ENCODE measurements around the gene HK1. TPM values are rescaled to one million over a fixed set of nuclear protein-coding genes. Genes with fewer than 3 reads are reported as not detected.

HK1 gene
- total RNA-seq, 1 donor from 2014 or later, result 95.0 TPM

DNA sequence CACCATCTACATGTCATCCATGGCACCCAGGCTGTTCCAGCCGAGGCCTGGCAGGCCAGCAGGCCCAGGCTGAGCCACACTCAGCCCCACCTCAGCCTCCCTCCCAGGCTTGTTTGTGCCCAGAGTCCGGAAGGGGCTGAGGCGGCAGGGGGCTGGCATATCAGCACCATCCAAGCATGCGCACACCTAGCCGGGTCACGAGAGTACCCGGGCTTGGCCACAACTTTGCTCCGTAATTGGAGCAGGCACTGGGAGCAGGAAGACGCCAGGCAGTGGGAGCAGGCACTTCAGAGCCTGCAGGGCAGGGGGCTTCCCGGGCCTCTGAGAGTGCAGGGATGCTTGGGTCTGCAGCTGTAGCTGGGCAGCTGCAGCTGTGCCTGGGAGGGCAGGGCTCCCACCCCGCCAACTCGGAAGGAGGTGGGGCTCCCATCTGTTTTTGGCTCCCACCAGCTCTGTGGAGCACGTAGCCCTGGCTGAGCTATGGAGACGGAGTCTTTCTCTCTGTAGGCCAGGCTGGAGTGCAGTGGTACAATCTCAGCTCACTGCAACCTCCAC is 157.7 kb downstream of the HK1 start:
- no peaks in the 10 kb centered on the region for H3K36me3 Mint-ChIP-seq (ENCODE audit: low read depth, unreplicated experiment)
- Histone ChIP-seq H4K20me1 (ENCODE audit: insufficient read depth, low read length) (no peaks in the 10 kb centered on the region), H3K9me3 (ENCODE audit: insufficient read depth, low read depth, low read length) (no peaks in the 10 kb centered on the region), H3K27ac (ENCODE audit: low read depth, low read length) (no peak overlapping the region), H2AFZ (ENCODE audit: low read depth, low read length) (no peak overlapping the region), H3K36me3 (ENCODE audit: insufficient read depth, low read length) (no peaks in the 10 kb centered on the region), H3K4me2 (ENCODE audit: low read length) (no peak overlapping the region), H3K79me2 (ENCODE audit: insufficient read depth, low read length) (no peaks in the 10 kb centered on the region), H3K4me3 (ENCODE audit: insufficient read depth, low read depth, low read length) (no peak overlapping the region), H3K9ac (ENCODE audit: low read length) (no peak overlapping the region), H3K27me3 (ENCODE audit: insufficient read depth, low read length) (peaks cover 4% of the 10 kb centered on the region), H3K4me1 (ENCODE audit: insufficient read depth, low read length) (peaks cover 5% of the 10 kb centered on the region)
- DNase-seq (ENCODE audit: low read depth) (no peak), FAIRE-seq (no peak)
- H3K27me3 Mint-ChIP-seq (ENCODE audit: low read depth, unreplicated experiment), result peaks cover 18% of the 10 kb centered on the region
- no peak overlapping the region for H3K4me3 Mint-ChIP-seq (ENCODE audit: unreplicated experiment)
- no peak overlapping the region for H3K27ac Mint-ChIP-seq (ENCODE audit: unreplicated experiment)
- no peak for TF ChIP-seq EZH2 (IDR thresholded peaks at IDR 0.05; ENCODE audit: insufficient read depth, low read length)
- TF ChIP-seq, protein P1, sequence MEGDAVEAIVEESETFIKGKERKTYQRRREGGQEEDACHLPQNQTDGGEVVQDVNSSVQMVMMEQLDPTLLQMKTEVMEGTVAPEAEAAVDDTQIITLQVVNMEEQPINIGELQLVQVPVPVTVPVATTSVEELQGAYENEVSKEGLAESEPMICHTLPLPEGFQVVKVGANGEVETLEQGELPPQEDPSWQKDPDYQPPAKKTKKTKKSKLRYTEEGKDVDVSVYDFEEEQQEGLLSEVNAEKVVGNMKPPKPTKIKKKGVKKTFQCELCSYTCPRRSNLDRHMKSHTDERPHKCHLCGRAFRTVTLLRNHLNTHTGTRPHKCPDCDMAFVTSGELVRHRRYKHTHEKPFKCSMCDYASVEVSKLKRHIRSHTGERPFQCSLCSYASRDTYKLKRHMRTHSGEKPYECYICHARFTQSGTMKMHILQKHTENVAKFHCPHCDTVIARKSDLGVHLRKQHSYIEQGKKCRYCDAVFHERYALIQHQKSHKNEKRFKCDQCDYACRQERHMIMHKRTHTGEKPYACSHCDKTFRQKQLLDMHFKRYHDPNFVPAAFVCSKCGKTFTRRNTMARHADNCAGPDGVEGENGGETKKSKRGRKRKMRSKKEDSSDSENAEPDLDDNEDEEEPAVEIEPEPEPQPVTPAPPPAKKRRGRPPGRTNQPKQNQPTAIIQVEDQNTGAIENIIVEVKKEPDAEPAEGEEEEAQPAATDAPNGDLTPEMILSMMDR (IDR thresholded peaks at IDR 0.05; ENCODE audit: insufficient read depth, low read depth, low read length), result no peak
- H3K4me1 Mint-ChIP-seq (ENCODE audit: low read depth, unreplicated experiment), result peaks cover 4% of the 10 kb centered on the region
- peaks cover 5% of the 10 kb centered on the region for H3K9me3 Mint-ChIP-seq (ENCODE audit: unreplicated experiment)

DNA sequence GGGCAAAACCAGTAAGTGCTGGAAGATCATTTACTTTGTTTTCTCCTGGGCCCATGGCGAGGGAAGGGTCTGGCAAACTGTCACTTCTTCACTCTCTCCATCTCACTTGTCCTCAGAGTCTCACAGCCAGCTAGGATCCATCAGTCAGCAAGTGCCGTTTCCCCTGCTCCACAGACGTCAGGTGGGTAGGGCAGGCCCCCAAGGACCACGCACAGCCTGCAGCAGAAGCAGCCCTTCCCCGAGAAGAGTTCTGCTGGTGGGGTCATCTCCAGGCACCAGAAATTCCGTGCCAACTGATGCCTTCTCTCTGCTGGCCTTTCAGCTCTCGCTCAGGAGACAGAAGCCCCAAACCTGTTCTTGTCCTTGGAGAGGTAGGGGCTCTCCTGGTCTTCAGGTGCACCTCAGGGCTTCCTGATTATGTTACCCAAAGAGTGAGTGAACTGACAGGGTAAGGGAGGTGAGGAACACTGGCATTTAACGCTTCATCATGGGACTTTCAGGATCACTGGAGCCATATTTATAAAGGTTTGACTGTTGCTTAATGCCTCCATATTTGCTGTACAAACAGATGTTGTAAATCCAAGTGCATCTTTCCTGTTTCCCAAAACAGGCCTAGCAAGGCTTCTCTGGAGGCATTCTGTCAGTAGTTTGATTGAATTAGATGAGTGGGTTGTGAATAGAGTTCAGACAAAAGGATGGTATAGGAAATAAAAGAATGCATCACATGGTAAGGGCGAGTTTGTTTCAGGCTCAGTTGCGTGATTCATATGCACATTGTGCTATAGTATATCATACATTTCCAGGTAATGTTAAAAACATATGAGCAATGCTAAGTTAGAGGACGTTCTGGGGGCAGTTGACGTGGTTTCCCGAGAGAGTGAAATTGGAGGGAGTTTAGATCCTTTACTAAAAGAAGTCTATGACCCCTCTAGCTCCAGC is 159.3 kb downstream of the HK1 start:
- no peak overlapping the region for H3K4me2 ChIP-seq (ENCODE audit: low read length)
- H3K9me3 ChIP-seq (ENCODE audit: insufficient read depth, low read depth, low read length), result no peaks in the 10 kb centered on the region
- H3K79me2 ChIP-seq (ENCODE audit: insufficient read depth, low read length), result no peaks in the 10 kb centered on the region
- Mint-ChIP-seq H3K4me1 (ENCODE audit: low read depth, unreplicated experiment) (peaks cover 4% of the 10 kb centered on the region), H3K27me3 (ENCODE audit: low read depth, unreplicated experiment) (peaks cover 22% of the 10 kb centered on the region), H3K36me3 (ENCODE audit: low read depth, unreplicated experiment) (no peaks in the 10 kb centered on the region), H3K27ac (ENCODE audit: unreplicated experiment) (no peak overlapping the region), H3K9me3 (ENCODE audit: unreplicated experiment) (peaks cover 8% of the 10 kb centered on the region), H3K4me3 (ENCODE audit: unreplicated experiment) (no peak overlapping the region)
- FAIRE-seq (no peak), DNase-seq (ENCODE audit: low read depth) (no peak)
- no peak overlapping the region for H2AFZ ChIP-seq (ENCODE audit: low read depth, low read length)
- TF ChIP-seq, protein P1 (IDR thresholded peaks at IDR 0.05; ENCODE audit: insufficient read depth, low read depth, low read length), result no peak
- TF ChIP-seq EZH2 (IDR thresholded peaks at IDR 0.05; ENCODE audit: insufficient read depth, low read length), result no peak
- H3K4me1 ChIP-seq (ENCODE audit: insufficient read depth, low read length), result peaks cover 5% of the 10 kb centered on the region
- H3K27me3 ChIP-seq (ENCODE audit: insufficient read depth, low read length), result peaks cover 4% of the 10 kb centered on the region
- H4K20me1 ChIP-seq (ENCODE audit: insufficient read depth, low read length), result no peaks in the 10 kb centered on the region
- no peak overlapping the region for H3K9ac ChIP-seq (ENCODE audit: low read length)
- no peaks in the 10 kb centered on the region for H3K36me3 ChIP-seq (ENCODE audit: insufficient read depth, low read length)
- H3K27ac ChIP-seq (ENCODE audit: low read depth, low read length), result no peak overlapping the region
- no peak overlapping the region for H3K4me3 ChIP-seq (ENCODE audit: insufficient read depth, low read depth, low read length)

Data from astrocyte (in vitro differentiated cells and primary cell).